HEK293T (cell line): ENCODE measurements around the gene PIK3R5.

Experiments
- BHLHE40 ChIP-seq: fragments of 450-650 bp; IDR thresholded peaks from 2 replicates; pipeline ENCODE4 v1.6.1; 2016; ENCODE audit warnings: mild to moderate bottlenecking, moderate library complexity, borderline replicate concordance
- SUZ12 ChIP-seq: fragments of 450-650 bp; IDR thresholded peaks from 2 replicates; pipeline ENCODE4 v1.6.1; 2016; ENCODE audit warnings: mild to moderate bottlenecking

- TF ChIP-seq SUZ12 (no peak), BHLHE40 (no peak)
Measured at GRCh38 chr17:8894202-8894671, 71.3 kb downstream of the PIK3R5 start.
